SK-N-SH (cell line): ENCODE measurements around the gene SOX15. TPM values are rescaled to one million over a fixed set of nuclear protein-coding genes. Genes with fewer than 3 reads are reported as not detected.

ENCODE experiments used
- CTCF ChIA-PET: fragments of 300-600, 350-600 bp; formaldehyde crosslinking; extraction: SDS; loops from one replicate; lab custom pipeline; 2021; lab: Yijun Ruan, JAX
- POLR2A ChIA-PET: fragments of 350-600 bp; sonication (Branson Sonifier 250); formaldehyde crosslinking; extraction: SDS; loops from one replicate; lab custom pipeline; 2020; ENCODE audit warnings: antibody characterized with exemption, inconsistent platforms; lab: Yijun Ruan, JAX
- DNase-seq: peaks from one replicate; pipeline ENCODE4 v3.0.0; 2012
- H2AFZ ChIP-seq: fragments of 200-600 bp; sonication (generic); 2 replicates; pipeline ENCODE4 v1.8.1; 2016; ENCODE audit warnings: antibody characterized with exemption, mild to moderate bottlenecking, low read depth
- H3F3A ChIP-seq: fragments of 200-600 bp; sonication (generic); replicated peaks from 2 replicates; pipeline ENCODE3; 2016; ENCODE audit warnings: antibody characterized with exemption, mild to moderate bottlenecking; ENCODE audit not compliant: insufficient read depth
- H3K27ac ChIP-seq, 2 experiments: fragments of 200-500 bp in 1 of 2; fragments of 200-600 bp in 1 of 2; sonication (Bioruptor generic) in 1 of 2; sonication (generic), shearing (Covaris generic) in 1 of 2; 2 replicates each; pipeline versions ENCODE4 v1.5.1 to v1.6.1; 2014 to 2016; ENCODE audit warnings: low read depth in 2 of 2, inconsistent platforms in 1 of 2, low read length in 1 of 2, mild to moderate bottlenecking in 1 of 2, mixed read lengths in 1 of 2
- H3K27me3 ChIP-seq: fragments of 200-600 bp; sonication (generic), shearing (Covaris generic); 2 replicates; pipeline ENCODE4 v1.6.1; 2016; ENCODE audit warnings: mixed run types; ENCODE audit not compliant: insufficient read depth
- H3K36me3 ChIP-seq, 2 experiments: fragments of 200-500 bp in 1 of 2; fragments of 200-600 bp in 1 of 2; sonication (Bioruptor generic) in 1 of 2; sonication (generic) in 1 of 2; replicated peaks in 1 of 2; 2 replicates each; pipeline versions ENCODE3 to v1.5.1; 2014 to 2016; ENCODE audit warnings: low read length in 1 of 2, mild to moderate bottlenecking in 1 of 2; ENCODE audit not compliant: insufficient read depth in 2 of 2, control insufficient read depth in 1 of 2
- H3K4me1 ChIP-seq, 2 experiments: fragments of 200-500 bp in 1 of 2; fragments of 200-600 bp in 1 of 2; sonication (Bioruptor generic) in 1 of 2; sonication (generic), shearing (Covaris generic) in 1 of 2; 2 replicates each; pipeline versions ENCODE4 v1.5.1 to v1.6.1; 2014 to 2016; ENCODE audit warnings: low read depth in 1 of 2, low read length in 1 of 2, mixed run types in 1 of 2; ENCODE audit not compliant: insufficient read depth in 2 of 2, control insufficient read depth in 1 of 2
- H3K4me2 ChIP-seq: fragments of 200-600 bp; sonication (generic), shearing (Covaris generic); 2 replicates; pipeline ENCODE4 v1.6.1; 2017; ENCODE audit warnings: mixed run types
- H3K4me3 ChIP-seq, 2 experiments: fragments of 200-500 bp in 1 of 2; fragments of 200-600 bp in 1 of 2; sonication (Bioruptor generic) in 1 of 2; sonication (generic), shearing (Covaris generic) in 1 of 2; 2 replicates each; pipeline versions ENCODE4 v1.5.1 to v1.8.1; 2014 to 2016; ENCODE audit warnings: low read depth in 2 of 2, inconsistent platforms in 1 of 2, low read length in 1 of 2, mild to moderate bottlenecking in 1 of 2, mixed read lengths in 1 of 2, moderate library complexity in 1 of 2
- H3K79me2 ChIP-seq: fragments of 200-600 bp; sonication (generic); 2 replicates; pipeline ENCODE4 v1.8.1; 2017; ENCODE audit warnings: mild to moderate bottlenecking; ENCODE audit not compliant: insufficient read depth
- H3K9ac ChIP-seq: fragments of 200-600 bp; sonication (generic); 2 replicates; pipeline ENCODE4 v1.6.1; 2017; ENCODE audit warnings: mixed run types
- H3K9me2 ChIP-seq: fragments of 200-600 bp; sonication (generic); 2 replicates; pipeline ENCODE4 v1.6.1; 2017; ENCODE audit warnings: mixed run types
- H3K9me3 ChIP-seq: fragments of 200-600 bp; sonication (generic); 2 replicates; pipeline ENCODE4 v1.6.1; 2017; ENCODE audit warnings: mixed run types, mild to moderate bottlenecking, moderate library complexity
- H4K20me1 ChIP-seq: fragments of 200-600 bp; sonication (generic); 2 replicates; pipeline ENCODE4 v1.6.1; 2017; ENCODE audit warnings: mild to moderate bottlenecking, mixed run types; ENCODE audit not compliant: insufficient read depth
- CHD2 ChIP-seq: fragments of 150-350 bp; IDR thresholded peaks from 2 replicates; pipeline ENCODE4 v1.6.1; 2018; ENCODE audit warnings: low read length; ENCODE audit not compliant: partially characterized antibody
- ELF1 ChIP-seq: IDR thresholded peaks from 2 replicates; pipeline ENCODE4 v1.4.0; 2012
- EZH2phosphoT487 ChIP-seq: fragments of 200-600 bp; sonication (generic); IDR thresholded peaks from 2 replicates; pipeline ENCODE4 v1.6.1; 2017; ENCODE audit warnings: low read depth, mixed run types, mild to moderate bottlenecking, antibody characterized with exemption, moderate library complexity, borderline replicate concordance
- FOXJ3 ChIP-seq: sonication (generic); formaldehyde crosslinking; IDR thresholded peaks from 2 replicates; pipeline ENCODE4 v1.5.1; 2020; ENCODE audit warnings: mild to moderate bottlenecking, missing genetic modification reagents
- FOXM1 ChIP-seq: IDR thresholded peaks from 2 replicates; pipeline ENCODE4 v1.4.0; 2012; ENCODE audit warnings: low read depth, mild to moderate bottlenecking
- GATA2 ChIP-seq: sonication (generic); formaldehyde crosslinking; IDR thresholded peaks from 2 replicates; pipeline ENCODE4 v1.5.0; 2020; ENCODE audit warnings: mild to moderate bottlenecking, missing genetic modification reagents
- JUND ChIP-seq: IDR thresholded peaks from 2 replicates; pipeline ENCODE4 v1.4.0; 2012
- MEF2A ChIP-seq: IDR thresholded peaks from 2 replicates; pipeline ENCODE4 v1.4.0; 2012; ENCODE audit warnings: low read depth, borderline replicate concordance
- RCOR1 ChIP-seq: fragments of 150-350 bp; IDR thresholded peaks from 2 replicates; pipeline ENCODE4 v1.6.1; 2017; ENCODE audit warnings: antibody characterized with exemption, low read length
- RXRA ChIP-seq: IDR thresholded peaks from 2 replicates; pipeline ENCODE4 v1.4.0; 2012; ENCODE audit warnings: low read depth, mild to moderate bottlenecking, borderline replicate concordance
- SIN3A ChIP-seq: IDR thresholded peaks from 2 replicates; pipeline ENCODE4 v1.6.1; 2012; ENCODE audit warnings: low read depth, mild to moderate bottlenecking, low read length, moderate library complexity, borderline replicate concordance
- TCF12 ChIP-seq: IDR thresholded peaks from 2 replicates; pipeline ENCODE4 v1.4.0; 2012
- WGBS: methylation state at CpG from one replicate; pipeline ENCODE4 v1.1.6; 2017; ENCODE audit warnings: low lambda C conversion rate; 5-methylcytosine and 5-hydroxymethylcytosine counted together
- polyA plus RNA-seq, 3 experiments: library from polyadenylated mRNA; depleted of rRNA; stranded (reverse); fragments of >200 nt; gene quantifications; 2 replicates each; pipeline ENCODE4 v1.2.3, GENCODE V29; 2012
- TF ChIP-seq, protein P1 (sequence below): fragments of 200-600 bp; sonication (generic); IDR thresholded peaks from 2 replicates; pipeline ENCODE4 v1.6.1; 2017; ENCODE audit warnings: antibody characterized with exemption, mild to moderate bottlenecking, moderate library complexity
- TF ChIP-seq, protein P2 (sequence below): IDR thresholded peaks from 2 replicates; pipeline ENCODE4 v1.6.1; 2012; ENCODE audit warnings: mild to moderate bottlenecking, low read depth, low read length, moderate library complexity

Gene SOX15
- polyA plus RNA-seq, 1 of the 3 experiments (the other 2 are of a cell fraction): 1.3 TPM

DNA sequence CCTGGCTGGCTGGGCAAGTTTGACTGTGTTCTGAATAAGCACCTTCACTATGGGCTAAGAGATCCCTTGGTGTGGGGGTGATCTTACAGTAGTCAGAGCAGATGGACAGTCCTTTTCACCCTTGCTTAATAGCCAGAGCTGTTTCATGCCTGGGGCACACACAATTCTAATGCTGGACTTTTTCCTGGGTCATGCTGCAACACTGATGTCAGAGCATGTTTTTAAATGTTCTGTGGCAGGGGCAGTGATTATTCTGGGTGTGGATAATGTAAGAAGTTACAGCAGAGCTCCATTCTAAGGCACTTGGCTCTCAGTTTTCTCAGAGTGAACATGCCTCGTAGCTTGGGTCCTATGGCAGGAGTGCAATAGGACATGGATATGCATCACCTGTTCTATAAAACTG, 14.4 kb downstream of the SOX15 start:
- CTCF ChIA-PET: interaction anchor here (0.9 to 1.7 kb wide), 2 partner anchors 14 to 112 kb away, joined by 3 to 8 read pairs; partner anchors contain the start of gene SENP3
- no peaks in the 10 kb centered on the region for H3K27me3 ChIP-seq
- H3K9ac ChIP-seq: peak overlapping the region; percentile 100; the same call in 1 of the 2 replicates
- peaks cover 71% of the 10 kb centered on the region for H3F3A ChIP-seq
- WGBS: 100% methylated on average over 1 of the region's 1 CpG
- no peak overlapping the region for H2AFZ ChIP-seq
- H3K27ac ChIP-seq: peak overlapping the region; percentile 43 to 92; a peak in 3 of 4 replicates
- no peak for DNase-seq
- peak overlapping the region; percentile 96 for H3K4me2 ChIP-seq
- peaks cover 61% of the 10 kb centered on the region for H4K20me1 ChIP-seq
- peaks cover 63 to 67% of the 10 kb centered on the region in 2 experiments for H3K36me3 ChIP-seq
- POLR2A ChIA-PET: interaction anchor here (1.4 to 4.3 kb wide), 2 partner anchors 9 to 112 kb away, joined by 4 to 37 read pairs; partner anchors contain the start of genes MPDU1 and TP53
- no peaks in the 10 kb centered on the region for H3K9me3 ChIP-seq
- no peak for TF ChIP-seq TCF12
- no peak for TF ChIP-seq MEF2A
- TF ChIP-seq GATA2 (CRISPR knock-in tag): no peak
- TF ChIP-seq, protein P1, sequence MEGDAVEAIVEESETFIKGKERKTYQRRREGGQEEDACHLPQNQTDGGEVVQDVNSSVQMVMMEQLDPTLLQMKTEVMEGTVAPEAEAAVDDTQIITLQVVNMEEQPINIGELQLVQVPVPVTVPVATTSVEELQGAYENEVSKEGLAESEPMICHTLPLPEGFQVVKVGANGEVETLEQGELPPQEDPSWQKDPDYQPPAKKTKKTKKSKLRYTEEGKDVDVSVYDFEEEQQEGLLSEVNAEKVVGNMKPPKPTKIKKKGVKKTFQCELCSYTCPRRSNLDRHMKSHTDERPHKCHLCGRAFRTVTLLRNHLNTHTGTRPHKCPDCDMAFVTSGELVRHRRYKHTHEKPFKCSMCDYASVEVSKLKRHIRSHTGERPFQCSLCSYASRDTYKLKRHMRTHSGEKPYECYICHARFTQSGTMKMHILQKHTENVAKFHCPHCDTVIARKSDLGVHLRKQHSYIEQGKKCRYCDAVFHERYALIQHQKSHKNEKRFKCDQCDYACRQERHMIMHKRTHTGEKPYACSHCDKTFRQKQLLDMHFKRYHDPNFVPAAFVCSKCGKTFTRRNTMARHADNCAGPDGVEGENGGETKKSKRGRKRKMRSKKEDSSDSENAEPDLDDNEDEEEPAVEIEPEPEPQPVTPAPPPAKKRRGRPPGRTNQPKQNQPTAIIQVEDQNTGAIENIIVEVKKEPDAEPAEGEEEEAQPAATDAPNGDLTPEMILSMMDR: no peak
- TF ChIP-seq JUND: no peak
- TF ChIP-seq EZH2phosphoT487: no peak
- no peak; the same call in 1 of the 2 replicates for TF ChIP-seq SIN3A
- TF ChIP-seq, protein P2, sequence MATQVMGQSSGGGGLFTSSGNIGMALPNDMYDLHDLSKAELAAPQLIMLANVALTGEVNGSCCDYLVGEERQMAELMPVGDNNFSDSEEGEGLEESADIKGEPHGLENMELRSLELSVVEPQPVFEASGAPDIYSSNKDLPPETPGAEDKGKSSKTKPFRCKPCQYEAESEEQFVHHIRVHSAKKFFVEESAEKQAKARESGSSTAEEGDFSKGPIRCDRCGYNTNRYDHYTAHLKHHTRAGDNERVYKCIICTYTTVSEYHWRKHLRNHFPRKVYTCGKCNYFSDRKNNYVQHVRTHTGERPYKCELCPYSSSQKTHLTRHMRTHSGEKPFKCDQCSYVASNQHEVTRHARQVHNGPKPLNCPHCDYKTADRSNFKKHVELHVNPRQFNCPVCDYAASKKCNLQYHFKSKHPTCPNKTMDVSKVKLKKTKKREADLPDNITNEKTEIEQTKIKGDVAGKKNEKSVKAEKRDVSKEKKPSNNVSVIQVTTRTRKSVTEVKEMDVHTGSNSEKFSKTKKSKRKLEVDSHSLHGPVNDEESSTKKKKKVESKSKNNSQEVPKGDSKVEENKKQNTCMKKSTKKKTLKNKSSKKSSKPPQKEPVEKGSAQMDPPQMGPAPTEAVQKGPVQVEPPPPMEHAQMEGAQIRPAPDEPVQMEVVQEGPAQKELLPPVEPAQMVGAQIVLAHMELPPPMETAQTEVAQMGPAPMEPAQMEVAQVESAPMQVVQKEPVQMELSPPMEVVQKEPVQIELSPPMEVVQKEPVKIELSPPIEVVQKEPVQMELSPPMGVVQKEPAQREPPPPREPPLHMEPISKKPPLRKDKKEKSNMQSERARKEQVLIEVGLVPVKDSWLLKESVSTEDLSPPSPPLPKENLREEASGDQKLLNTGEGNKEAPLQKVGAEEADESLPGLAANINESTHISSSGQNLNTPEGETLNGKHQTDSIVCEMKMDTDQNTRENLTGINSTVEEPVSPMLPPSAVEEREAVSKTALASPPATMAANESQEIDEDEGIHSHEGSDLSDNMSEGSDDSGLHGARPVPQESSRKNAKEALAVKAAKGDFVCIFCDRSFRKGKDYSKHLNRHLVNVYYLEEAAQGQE: no peak
- TF ChIP-seq FOXM1: no peak
- TF ChIP-seq FOXJ3 (CRISPR knock-in tag): no peak
- TF ChIP-seq ELF1: no peak
- TF ChIP-seq RCOR1: no peak
- TF ChIP-seq RXRA: no peak
- TF ChIP-seq CHD2: no peak
- H3K4me1 ChIP-seq: peaks cover 22 to 39% of the 10 kb centered on the region in 2 experiments
- H3K9me2 ChIP-seq: no peaks in the 10 kb centered on the region
- H3K79me2 ChIP-seq: peaks cover 68% of the 10 kb centered on the region
- peak overlapping the region; percentile 98 to 100 for H3K4me3 ChIP-seq
